Stomach smooth muscle (tissue), 2 donors: ENCODE results near the gene TMA7B.
A peak's percentile ranks its signal among the peaks of the same experiment; 100 is the strongest.

Experiments
- H3K27ac ChIP-seq: one replicate; pipeline ENCODE4 v1.7.0; 2013; ENCODE audit warnings: mild to moderate bottlenecking, low read length, inconsistent platforms
- H3K27me3 ChIP-seq, 2 donors: one replicate each; pipeline ENCODE4 v1.7.0; 2013; ENCODE audit warnings: low read length in 2 of 2; ENCODE audit not compliant: insufficient read depth in 2 of 2, control insufficient read depth in 1 of 2
- H3K36me3 ChIP-seq, 2 donors: one replicate each; pipeline ENCODE4 v1.7.0; 2013; ENCODE audit warnings: low read length in 2 of 2; ENCODE audit not compliant: control insufficient read depth in 2 of 2, insufficient read depth in 2 of 2
- H3K4me1 ChIP-seq: one replicate; pipeline ENCODE4 v1.7.0; 2013; ENCODE audit warnings: low read length; ENCODE audit not compliant: control insufficient read depth, insufficient read depth
- H3K4me3 ChIP-seq, 2 donors: one replicate each; pipeline ENCODE4 v1.7.0; 2013; ENCODE audit warnings: low read length in 2 of 2
- H3K9ac ChIP-seq, 2 donors: one replicate each; pipeline ENCODE4 v1.7.0; 2013; ENCODE audit warnings: low read length in 2 of 2, mild to moderate bottlenecking in 1 of 2
- H3K9me3 ChIP-seq, 2 donors: one replicate each; pipeline ENCODE4 v1.7.0; 2013; ENCODE audit warnings: low read length in 2 of 2; ENCODE audit not compliant: control insufficient read depth in 2 of 2
- donor health status: healthy.
- donor health status: Pancreatic carcinoma.

The TMA7B gene

GRCh38 chr22:39994566-39995392 lies 34.6 kb downstream of the TMA7B start, which contains the start of gene FAM83F:
Gene FAM83F (plus strand): TSS chr22:39994954. CDS start chr22:39995043, 89 bp downstream.
- H3K4me3 ChIP-seq = peak within 1 kb of the TSS in 1 of 2 donors; percentile 35
- H3K27me3 ChIP-seq = peaks cover 26 to 34% of the 10 kb centered on the region in 2 donors
- no peak within 1 kb of the TSS for H3K9ac ChIP-seq
- H3K27ac ChIP-seq = no peak within 1 kb of the TSS
- no peaks in the 10 kb centered on the region for H3K36me3 ChIP-seq
- no peaks in the 10 kb centered on the region for H3K9me3 ChIP-seq
- H3K4me1 ChIP-seq = peaks cover 3% of the 10 kb centered on the region

- H3K9ac ChIP-seq = no peak overlapping the region
- peak overlapping the region in 1 of 2 donors; percentile 35 for H3K4me3 ChIP-seq
- H3K27me3 ChIP-seq = peaks cover 26 to 35% of the 10 kb centered on the region in 2 donors
- peaks cover 3% of the 10 kb centered on the region for H3K4me1 ChIP-seq
- no peaks in the 10 kb centered on the region for H3K36me3 ChIP-seq
- no peaks in the 10 kb centered on the region for H3K9me3 ChIP-seq
- H3K27ac ChIP-seq = no peak overlapping the region
Observed at GRCh38 chr22:39995393-39996252, 35.4 kb downstream of the TMA7B start.

DNA sequence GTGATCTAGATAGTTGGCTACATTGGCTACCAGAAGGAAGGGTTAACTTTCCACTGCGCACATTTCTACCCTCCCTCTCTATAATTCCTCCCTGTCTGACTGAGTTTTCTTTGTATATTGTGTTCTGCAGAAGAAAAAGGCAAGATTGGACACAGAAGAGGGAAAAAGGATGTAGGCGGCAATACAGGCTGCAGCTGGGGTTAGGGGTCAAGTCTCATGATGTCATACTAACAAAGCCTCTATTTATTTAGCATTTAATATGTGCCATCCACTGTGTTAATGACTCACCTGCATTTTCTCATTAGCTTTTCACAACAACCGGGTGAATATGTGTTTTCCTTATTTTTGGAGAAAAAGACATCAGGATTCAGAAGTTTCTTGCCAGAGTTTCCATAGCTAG lies 36.5 kb downstream of the TMA7B start:
- peaks cover 3% of the 10 kb centered on the region for H3K4me1 ChIP-seq
- no peaks in the 10 kb centered on the region for H3K9me3 ChIP-seq
- H3K4me3 ChIP-seq = no peak overlapping the region
- peaks cover 26 to 37% of the 10 kb centered on the region in 2 donors for H3K27me3 ChIP-seq
- no peak overlapping the region for H3K27ac ChIP-seq
- no peak overlapping the region for H3K9ac ChIP-seq
- no peaks in the 10 kb centered on the region for H3K36me3 ChIP-seq

DNA sequence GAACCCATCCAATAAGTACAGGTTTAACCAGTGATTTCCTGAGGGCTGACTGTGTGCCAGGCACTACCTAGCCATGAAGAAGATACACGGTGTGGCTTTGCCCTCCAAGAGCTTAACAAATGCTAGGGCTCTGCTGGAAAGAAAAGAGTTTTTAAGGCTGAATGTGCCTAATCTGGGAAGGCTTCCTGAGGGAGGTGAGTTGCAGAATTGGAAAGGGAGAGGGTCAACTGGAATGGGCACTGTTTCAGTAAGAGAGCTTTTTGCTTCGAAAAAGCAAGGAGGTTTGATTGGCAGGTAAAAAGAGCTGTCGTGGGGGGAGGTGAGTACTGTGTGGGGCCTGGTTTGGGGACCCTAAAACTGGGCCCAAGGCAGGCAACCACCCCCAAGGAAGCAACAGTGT lies 37.2 kb downstream of the TMA7B start:
- Histone ChIP-seq H3K27me3 (peaks cover 25 to 37% of the 10 kb centered on the region in 2 donors), H3K36me3 (no peaks in the 10 kb centered on the region), H3K9ac (no peak overlapping the region), H3K9me3 (no peaks in the 10 kb centered on the region), H3K27ac (no peak overlapping the region), H3K4me1 (peaks cover 3% of the 10 kb centered on the region), H3K4me3 (no peak overlapping the region)

DNA sequence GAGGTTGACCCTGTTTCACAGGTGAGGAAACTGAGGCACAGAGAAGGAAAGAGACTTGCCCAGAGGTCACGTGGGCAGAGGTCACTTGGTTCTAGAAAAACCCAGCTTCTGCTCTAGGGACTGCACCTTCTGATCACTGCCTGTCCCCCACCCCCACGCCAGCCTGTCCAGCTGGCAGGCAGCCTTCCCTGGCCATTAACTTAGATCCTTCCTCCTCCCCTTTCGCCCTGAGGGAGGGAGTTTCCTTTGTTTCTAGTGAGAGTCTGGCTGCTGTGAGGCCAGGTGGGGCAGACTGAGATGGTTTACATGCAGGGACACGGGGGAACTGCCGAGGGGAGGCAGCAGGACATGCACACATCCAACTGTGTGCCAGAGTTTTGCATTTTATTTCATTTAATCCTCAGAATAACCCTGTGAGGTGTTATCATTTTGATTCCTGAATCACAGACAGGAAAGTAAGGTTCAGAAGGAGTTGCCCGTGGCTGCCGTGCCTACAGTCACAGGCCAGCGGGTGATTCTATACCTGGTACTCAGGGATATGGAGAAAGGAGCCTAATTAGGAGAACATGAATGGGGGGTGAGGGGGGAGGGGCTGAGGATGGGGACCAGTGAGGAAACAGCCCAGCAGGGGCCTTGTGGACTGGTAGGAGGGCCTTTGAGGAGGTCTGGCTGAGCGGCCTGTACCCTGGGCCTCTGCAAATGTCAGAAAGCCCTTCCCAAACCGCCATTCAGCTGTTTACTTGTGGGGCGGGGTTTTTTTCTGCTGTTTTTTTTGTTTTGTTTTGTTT lies 37.9 kb downstream of the TMA7B start:
- Histone ChIP-seq H3K4me1 (peaks cover 3% of the 10 kb centered on the region), H3K27ac (no peak overlapping the region), H3K36me3 (no peaks in the 10 kb centered on the region), H3K27me3 (peaks cover 27 to 37% of the 10 kb centered on the region in 2 donors), H3K9ac (no peak overlapping the region), H3K9me3 (no peaks in the 10 kb centered on the region), H3K4me3 (no peak overlapping the region)

DNA sequence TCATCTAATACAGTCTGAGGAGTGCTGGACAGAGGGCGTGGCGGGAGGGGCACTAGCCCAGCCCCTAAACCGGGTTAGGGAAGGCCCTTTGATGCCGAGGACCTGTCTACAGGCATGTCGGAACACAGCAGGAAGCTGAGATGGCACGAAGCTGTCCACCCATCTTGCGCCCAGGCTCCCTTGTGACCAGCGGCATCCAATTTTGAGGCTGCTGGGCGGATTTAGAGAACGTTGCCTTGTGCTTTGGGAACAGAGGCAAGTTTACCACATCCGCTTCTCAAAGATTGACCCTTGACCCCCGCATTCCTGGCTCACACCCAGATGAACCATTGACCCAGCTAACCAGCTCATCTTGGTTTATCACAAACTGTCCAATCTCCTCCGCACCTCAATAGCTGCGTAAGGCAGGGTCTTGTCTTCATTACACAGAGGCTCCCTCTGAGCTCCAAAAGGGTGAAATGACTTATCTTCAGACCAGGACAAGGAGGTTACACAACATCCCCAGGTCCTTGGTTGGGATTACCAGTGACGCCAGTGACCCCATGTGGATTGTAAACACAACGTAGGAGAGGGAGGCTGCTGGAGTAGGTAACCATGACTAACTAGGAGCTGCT lies 39.1 kb downstream of the TMA7B start:
- Histone ChIP-seq H3K9ac (no peak overlapping the region), H3K9me3 (no peaks in the 10 kb centered on the region), H3K36me3 (no peaks in the 10 kb centered on the region), H3K27ac (no peak overlapping the region), H3K4me3 (no peak overlapping the region), H3K4me1 (peaks cover 3% of the 10 kb centered on the region), H3K27me3 (peaks cover 25 to 40% of the 10 kb centered on the region in 2 donors)

- no peak overlapping the region for H3K9ac ChIP-seq
- peaks cover 3% of the 10 kb centered on the region for H3K4me1 ChIP-seq
- H3K4me3 ChIP-seq = no peak overlapping the region
- H3K27me3 ChIP-seq = peaks cover 25 to 36% of the 10 kb centered on the region in 2 donors
- H3K9me3 ChIP-seq = no peaks in the 10 kb centered on the region
- no peaks in the 10 kb centered on the region for H3K36me3 ChIP-seq
- no peak overlapping the region for H3K27ac ChIP-seq
Observed at GRCh38 chr22:40000171-40000570, 40.0 kb downstream of the TMA7B start.

DNA sequence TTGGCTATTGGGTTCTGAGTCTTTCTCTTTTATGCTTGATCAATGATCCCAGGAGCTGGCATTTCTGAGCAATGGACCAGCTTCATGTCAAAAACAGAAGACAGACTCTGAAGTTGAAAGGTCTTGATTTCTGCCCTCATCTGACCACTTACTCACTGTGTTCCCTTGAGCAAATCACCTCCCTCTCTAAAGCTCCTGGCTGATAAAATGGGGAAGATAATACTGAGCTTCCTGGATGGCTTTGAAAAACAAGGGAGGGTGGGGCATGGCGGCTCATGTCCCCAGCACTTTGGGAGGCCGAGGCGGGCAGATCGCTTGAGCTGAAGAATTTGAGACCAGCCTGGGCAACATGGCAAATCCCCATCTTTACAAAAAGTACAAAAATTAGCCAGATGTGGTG lies 40.9 kb downstream of the TMA7B start:
- Histone ChIP-seq H3K36me3 (no peaks in the 10 kb centered on the region), H3K4me1 (peaks cover 3% of the 10 kb centered on the region), H3K4me3 (no peak overlapping the region), H3K27ac (no peak overlapping the region), H3K27me3 (peaks cover 16 to 27% of the 10 kb centered on the region in 2 donors), H3K9me3 (no peaks in the 10 kb centered on the region), H3K9ac (no peak overlapping the region)

DNA sequence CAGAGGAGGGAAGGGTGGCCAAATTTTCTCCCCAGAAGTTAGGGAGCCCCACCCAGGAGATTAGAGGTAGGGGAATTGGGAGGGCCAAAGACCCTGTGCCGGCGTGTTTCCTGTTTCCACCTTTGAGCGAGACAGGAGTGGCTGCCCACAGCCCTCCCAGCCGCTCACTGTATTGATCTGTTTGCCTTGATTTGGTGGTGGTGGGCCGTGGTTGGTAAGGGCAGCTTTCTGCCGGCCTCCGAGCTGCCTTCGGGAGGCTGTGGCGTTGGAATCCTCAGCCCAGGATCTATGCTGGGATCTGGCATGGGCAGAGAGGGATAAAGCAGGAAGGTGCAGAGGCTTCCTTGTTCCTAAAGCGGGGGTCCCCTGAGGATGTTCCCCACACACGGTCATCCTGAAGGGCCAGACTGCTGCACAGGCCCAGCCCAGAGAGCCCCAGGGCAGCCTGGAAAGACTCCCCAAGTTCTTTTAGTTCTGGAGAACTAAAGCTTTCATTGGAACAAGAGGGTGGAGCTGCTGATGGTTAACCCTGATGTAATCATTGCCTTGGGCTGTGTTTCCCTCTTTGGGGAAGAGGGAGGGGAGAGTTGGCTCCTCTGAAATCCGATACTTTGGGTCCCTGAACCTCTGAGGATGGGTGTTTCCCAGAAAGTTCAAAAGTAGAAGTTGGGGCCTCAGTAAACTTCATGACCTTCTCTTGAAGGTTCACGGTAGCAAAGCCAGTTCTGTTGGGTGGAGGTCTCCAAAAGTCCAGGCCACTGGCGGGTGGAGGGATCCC lies 41.8 kb downstream of the TMA7B start:
- H3K36me3 ChIP-seq = no peaks in the 10 kb centered on the region
- H3K9me3 ChIP-seq = no peaks in the 10 kb centered on the region
- peaks cover 3% of the 10 kb centered on the region for H3K4me1 ChIP-seq
- peaks cover 14 to 21% of the 10 kb centered on the region in 2 donors for H3K27me3 ChIP-seq
- no peak overlapping the region for H3K27ac ChIP-seq
- no peak overlapping the region for H3K9ac ChIP-seq
- no peak overlapping the region for H3K4me3 ChIP-seq
